Activated CD8-positive, alpha-beta memory T cell treated with anti-CD3 and anti-CD28 coated beads for 4 hours (primary cell): ENCODE results near the gene PTGER3.
"Not testable (repeated sequence)": the region's sequence is repeated elsewhere in the genome, so short reads cannot be mapped to it uniquely, and the experiment has no call there.

Experiments used
- DNase-seq, 2 donors: peaks; one replicate each; pipeline ENCODE4 v3.0.0-alpha.2; 2020; ENCODE audit warnings: low read depth in 2 of 2

The PTGER3 gene

GRCh38 chr1:70947835-70948234 is 99.8 kb downstream of the PTGER3 start:
- no peak for DNase-seq

GRCh38 chr1:70945676-70946075 is 101.9 kb downstream of the PTGER3 start:
- DNase-seq, result no peak

- no peak for DNase-seq
Observed at GRCh38 chr1:70945251-70945650, 102.4 kb downstream of the PTGER3 start.

- DNase-seq, result no peak
Observed at GRCh38 chr1:70941563-70941962, 106.1 kb downstream of the PTGER3 start.

GRCh38 chr1:70940398-70940797 is 107.2 kb downstream of the PTGER3 start:
- not testable (repeated sequence) for DNase-seq

- no peak for DNase-seq
Observed at GRCh38 chr1:70934194-70934961, 113.2 kb downstream of the PTGER3 start.

GRCh38 chr1:70930062-70930461 is 117.6 kb downstream of the PTGER3 start:
- DNase-seq, result no peak

GRCh38 chr1:70922196-70922595 is 125.4 kb downstream of the PTGER3 start:
- DNase-seq, result no peak
